Astrocyte (in vitro differentiated cells and primary cell): ENCODE results near the gene ATP8A1. TPM values are rescaled to one million over a fixed set of nuclear protein-coding genes. Genes with fewer than 3 reads are reported as not detected.
"Not testable (repeated sequence)": the region's sequence is repeated elsewhere in the genome, so short reads cannot be mapped to it uniquely, and the experiment has no call there.

Experiments
- DNase-seq: peaks from one replicate; pipeline ENCODE4 v3.0.0-alpha.2; 2010; ENCODE audit warnings: low read depth
- FAIRE-seq: peaks from 2 replicates; lab custom pipeline; 2011; peaks lifted over from hg19 to GRCh38; lab: Jason Lieb, UNC
- H2AFZ ChIP-seq: 2 replicates; pipeline ENCODE4 v1.6.0; 2012; ENCODE audit warnings: low read depth, low read length, inconsistent platforms
- H3K27ac ChIP-seq: 2 replicates; pipeline ENCODE4 v1.5.1; 2011; ENCODE audit warnings: low read depth, low read length, inconsistent platforms
- H3K27me3 ChIP-seq: 2 replicates; pipeline ENCODE4 v1.6.0; 2011; ENCODE audit warnings: low read length, inconsistent platforms; ENCODE audit not compliant: insufficient read depth
- H3K36me3 ChIP-seq: 2 replicates; pipeline ENCODE4 v1.5.1; 2011; ENCODE audit warnings: low read length, inconsistent platforms; ENCODE audit not compliant: insufficient read depth
- H3K4me1 ChIP-seq: 2 replicates; pipeline ENCODE4 v1.5.1; 2011; ENCODE audit warnings: low read length, inconsistent platforms; ENCODE audit not compliant: insufficient read depth
- H3K4me2 ChIP-seq: 2 replicates; pipeline ENCODE4 v1.6.0; 2012; ENCODE audit warnings: low read length, inconsistent platforms
- H3K4me3 ChIP-seq: 2 replicates; pipeline ENCODE4 v1.5.1; 2011; ENCODE audit warnings: low read depth, mild to moderate bottlenecking, low read length, inconsistent platforms; ENCODE audit not compliant: insufficient read depth
- H3K79me2 ChIP-seq: 2 replicates; pipeline ENCODE4 v1.6.0; 2012; ENCODE audit warnings: mild to moderate bottlenecking, low read length, inconsistent platforms; ENCODE audit not compliant: insufficient read depth
- H3K9ac ChIP-seq: 2 replicates; pipeline ENCODE4 v1.6.0; 2012; ENCODE audit warnings: mild to moderate bottlenecking, low read length, inconsistent platforms
- H3K9me3 ChIP-seq: 2 replicates; pipeline ENCODE4 v1.5.1; 2012; ENCODE audit warnings: low read depth, mild to moderate bottlenecking, low read length, inconsistent platforms; ENCODE audit not compliant: insufficient read depth
- H4K20me1 ChIP-seq: 2 replicates; pipeline ENCODE4 v1.6.0; 2012; ENCODE audit warnings: low read length, inconsistent platforms; ENCODE audit not compliant: insufficient read depth
- H3K27ac Mint-ChIP-seq: one replicate; pipeline ENCODE4 v1.8.0; 2021; ENCODE audit warnings: mild to moderate bottlenecking, mixed read lengths; ENCODE audit not compliant: unreplicated experiment
- H3K27me3 Mint-ChIP-seq: one replicate; pipeline ENCODE4 v1.8.0; 2021; ENCODE audit warnings: low read depth, mixed read lengths; ENCODE audit not compliant: unreplicated experiment
- H3K36me3 Mint-ChIP-seq: one replicate; pipeline ENCODE4 v1.8.0; 2021; ENCODE audit warnings: low read depth, mixed read lengths; ENCODE audit not compliant: unreplicated experiment
- H3K4me1 Mint-ChIP-seq: one replicate; pipeline ENCODE4 v1.8.0; 2021; ENCODE audit warnings: low read depth, mixed read lengths; ENCODE audit not compliant: unreplicated experiment
- H3K4me3 Mint-ChIP-seq: one replicate; pipeline ENCODE4 v1.8.0; 2021; ENCODE audit warnings: mild to moderate bottlenecking, moderate library complexity, mixed read lengths; ENCODE audit not compliant: unreplicated experiment
- H3K9me3 Mint-ChIP-seq: one replicate; pipeline ENCODE4 v1.8.0; 2021; ENCODE audit warnings: mild to moderate bottlenecking, mixed read lengths; ENCODE audit not compliant: unreplicated experiment
- EZH2 ChIP-seq: IDR thresholded peaks from 2 replicates; pipeline ENCODE4 v1.6.1; 2012; ENCODE audit warnings: mild to moderate bottlenecking, low read length, inconsistent platforms; ENCODE audit not compliant: insufficient read depth
- total RNA-seq: library from RNA; stranded (reverse); gene quantifications from 2 replicates; pipeline ENCODE4 v1.2.1, GENCODE V29; 2021
- TF ChIP-seq, protein P1 (sequence below): IDR thresholded peaks from 2 replicates; pipeline ENCODE4 v1.5.1; 2011; ENCODE audit warnings: low read depth, mild to moderate bottlenecking, inconsistent platforms, low read length, moderate library complexity; ENCODE audit not compliant: insufficient read depth

ATP8A1 gene
- total RNA-seq, 1 donor from 2014 or later, result 2.9 TPM

DNA sequence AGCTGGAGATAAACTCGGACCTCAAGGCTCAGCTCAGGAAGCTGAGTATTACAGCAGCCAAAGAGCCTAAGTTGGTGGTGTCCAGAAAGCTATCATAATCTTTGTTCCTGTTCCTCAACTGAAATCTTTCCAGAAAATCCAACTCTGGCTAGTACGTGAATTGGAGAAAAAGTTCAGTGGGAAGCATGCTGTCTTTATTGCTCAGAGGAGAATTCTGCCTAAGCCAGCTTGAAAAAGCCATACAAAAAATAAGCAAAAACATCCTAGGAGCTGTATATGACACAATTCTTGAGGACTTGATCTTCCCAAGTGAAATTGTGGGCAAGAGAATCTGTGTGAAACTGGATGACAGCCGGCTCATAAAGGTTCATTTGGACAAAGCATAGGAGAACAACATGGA, 185.0 kb downstream of the ATP8A1 start:
- no peaks in the 10 kb centered on the region for H4K20me1 ChIP-seq
- H3K27me3 ChIP-seq, result no peaks in the 10 kb centered on the region
- Mint-ChIP-seq H3K4me3 (no peak overlapping the region), H3K9me3 (no peaks in the 10 kb centered on the region), H3K4me1 (no peaks in the 10 kb centered on the region), H3K36me3 (no peaks in the 10 kb centered on the region), H3K27ac (no peak overlapping the region), H3K27me3 (peaks cover 2% of the 10 kb centered on the region)
- no peak overlapping the region for H3K9ac ChIP-seq
- H3K9me3 ChIP-seq, result no peaks in the 10 kb centered on the region
- H2AFZ ChIP-seq, result no peak overlapping the region
- H3K4me2 ChIP-seq, result no peak overlapping the region
- no peak for TF ChIP-seq EZH2
- DNase-seq (no peak), FAIRE-seq (no peak)
- no peaks in the 10 kb centered on the region for H3K4me1 ChIP-seq
- no peaks in the 10 kb centered on the region for H3K79me2 ChIP-seq
- no peak overlapping the region for H3K27ac ChIP-seq
- no peak overlapping the region for H3K4me3 ChIP-seq
- H3K36me3 ChIP-seq, result no peaks in the 10 kb centered on the region

DNA sequence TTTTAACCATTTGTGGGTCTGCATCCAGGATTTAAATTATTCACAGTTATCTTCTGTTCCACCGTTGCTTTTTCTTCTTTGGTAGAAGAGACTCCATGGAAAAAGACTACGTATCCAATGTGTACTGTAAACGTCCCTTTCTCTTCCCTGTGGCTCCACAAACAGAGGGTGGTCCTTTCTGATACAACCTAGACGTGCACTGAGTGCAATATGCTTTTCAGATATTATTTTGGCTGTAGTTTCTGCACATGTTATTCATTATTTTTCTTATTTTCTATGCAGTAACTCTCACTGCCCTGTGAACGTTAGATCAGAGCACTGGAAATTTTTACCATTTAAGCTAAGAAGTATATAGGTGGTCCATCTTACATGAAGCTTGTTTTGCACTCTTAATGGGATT, 186.9 kb downstream of the ATP8A1 start:
- TF ChIP-seq, protein P1, sequence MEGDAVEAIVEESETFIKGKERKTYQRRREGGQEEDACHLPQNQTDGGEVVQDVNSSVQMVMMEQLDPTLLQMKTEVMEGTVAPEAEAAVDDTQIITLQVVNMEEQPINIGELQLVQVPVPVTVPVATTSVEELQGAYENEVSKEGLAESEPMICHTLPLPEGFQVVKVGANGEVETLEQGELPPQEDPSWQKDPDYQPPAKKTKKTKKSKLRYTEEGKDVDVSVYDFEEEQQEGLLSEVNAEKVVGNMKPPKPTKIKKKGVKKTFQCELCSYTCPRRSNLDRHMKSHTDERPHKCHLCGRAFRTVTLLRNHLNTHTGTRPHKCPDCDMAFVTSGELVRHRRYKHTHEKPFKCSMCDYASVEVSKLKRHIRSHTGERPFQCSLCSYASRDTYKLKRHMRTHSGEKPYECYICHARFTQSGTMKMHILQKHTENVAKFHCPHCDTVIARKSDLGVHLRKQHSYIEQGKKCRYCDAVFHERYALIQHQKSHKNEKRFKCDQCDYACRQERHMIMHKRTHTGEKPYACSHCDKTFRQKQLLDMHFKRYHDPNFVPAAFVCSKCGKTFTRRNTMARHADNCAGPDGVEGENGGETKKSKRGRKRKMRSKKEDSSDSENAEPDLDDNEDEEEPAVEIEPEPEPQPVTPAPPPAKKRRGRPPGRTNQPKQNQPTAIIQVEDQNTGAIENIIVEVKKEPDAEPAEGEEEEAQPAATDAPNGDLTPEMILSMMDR, result no peak
- TF ChIP-seq EZH2, result no peak
- H3K9ac ChIP-seq, result no peak overlapping the region
- H2AFZ ChIP-seq, result no peak overlapping the region
- Mint-ChIP-seq H3K9me3 (no peaks in the 10 kb centered on the region), H3K4me3 (no peak overlapping the region), H3K4me1 (no peaks in the 10 kb centered on the region), H3K27me3 (peaks cover 2% of the 10 kb centered on the region), H3K36me3 (no peaks in the 10 kb centered on the region), H3K27ac (no peak overlapping the region)
- no peaks in the 10 kb centered on the region for H4K20me1 ChIP-seq
- no peaks in the 10 kb centered on the region for H3K27me3 ChIP-seq
- no peak overlapping the region for H3K4me3 ChIP-seq
- H3K27ac ChIP-seq, result no peak overlapping the region
- H3K9me3 ChIP-seq, result no peaks in the 10 kb centered on the region
- no peak for DNase-seq
- no peaks in the 10 kb centered on the region for H3K4me1 ChIP-seq
- no peaks in the 10 kb centered on the region for H3K36me3 ChIP-seq
- no peak for FAIRE-seq
- no peak overlapping the region for H3K4me2 ChIP-seq
- no peaks in the 10 kb centered on the region for H3K79me2 ChIP-seq

DNA sequence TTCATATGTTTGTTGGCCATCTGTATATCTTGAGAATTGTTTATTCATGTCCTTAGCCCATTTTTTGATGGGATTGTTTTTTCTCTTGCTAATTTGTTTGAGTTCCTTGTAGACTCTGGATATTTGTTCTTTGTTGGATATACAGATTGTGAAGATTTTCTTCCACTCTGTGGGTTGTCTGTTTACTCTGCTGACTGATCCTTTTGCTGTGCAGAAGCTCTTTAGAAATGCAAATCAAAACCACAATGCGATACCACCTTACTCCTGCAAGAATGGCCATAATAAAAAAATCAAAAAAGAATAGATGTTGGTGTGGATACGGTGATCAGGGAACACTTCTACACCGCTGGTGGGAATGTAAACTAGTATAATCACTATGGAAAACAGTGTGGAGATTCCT, 189.1 kb downstream of the ATP8A1 start:
- not testable (repeated sequence) for H3K4me2 ChIP-seq, H3K27ac Mint-ChIP-seq, H3K36me3 Mint-ChIP-seq, H3K79me2 ChIP-seq, H4K20me1 ChIP-seq, H3K27me3 ChIP-seq, H2AFZ ChIP-seq, H3K9me3 ChIP-seq, H3K27ac ChIP-seq, FAIRE-seq, DNase-seq, H3K36me3 ChIP-seq, H3K4me1 ChIP-seq, H3K9me3 Mint-ChIP-seq, H3K27me3 Mint-ChIP-seq, H3K4me1 Mint-ChIP-seq, H3K9ac ChIP-seq, H3K4me3 ChIP-seq, H3K4me3 Mint-ChIP-seq
